SK-N-SH (cell line): ENCODE results near the gene TMOD2.

Experiments
- EZH2phosphoT487 ChIP-seq: fragments of 200-600 bp; sonication (generic); IDR thresholded peaks from 2 replicates; pipeline ENCODE4 v1.6.1; 2017; ENCODE audit warnings: low read depth, mixed run types, mild to moderate bottlenecking, antibody characterized with exemption, moderate library complexity, borderline replicate concordance
- NFIC ChIP-seq: IDR thresholded peaks from 2 replicates; pipeline ENCODE4 v1.4.0; 2012; ENCODE audit warnings: borderline replicate concordance
- RAD21 ChIP-seq: IDR thresholded peaks from 2 replicates; pipeline ENCODE4 v1.6.1; 2012; ENCODE audit warnings: mild to moderate bottlenecking, low read length
- USF1 ChIP-seq: IDR thresholded peaks from 2 replicates; pipeline ENCODE4 v1.4.0; 2012; ENCODE audit warnings: low read depth, borderline replicate concordance
- TF ChIP-seq, protein P1 (sequence below): fragments of 200-600 bp; sonication (generic); IDR thresholded peaks from 2 replicates; pipeline ENCODE4 v1.6.1; 2017; ENCODE audit warnings: antibody characterized with exemption, mild to moderate bottlenecking, moderate library complexity
- TF ChIP-seq, protein P2 (sequence below): IDR thresholded peaks from 2 replicates; pipeline ENCODE4 v1.6.1; 2012; ENCODE audit warnings: mild to moderate bottlenecking, low read depth, low read length, moderate library complexity

DNA sequence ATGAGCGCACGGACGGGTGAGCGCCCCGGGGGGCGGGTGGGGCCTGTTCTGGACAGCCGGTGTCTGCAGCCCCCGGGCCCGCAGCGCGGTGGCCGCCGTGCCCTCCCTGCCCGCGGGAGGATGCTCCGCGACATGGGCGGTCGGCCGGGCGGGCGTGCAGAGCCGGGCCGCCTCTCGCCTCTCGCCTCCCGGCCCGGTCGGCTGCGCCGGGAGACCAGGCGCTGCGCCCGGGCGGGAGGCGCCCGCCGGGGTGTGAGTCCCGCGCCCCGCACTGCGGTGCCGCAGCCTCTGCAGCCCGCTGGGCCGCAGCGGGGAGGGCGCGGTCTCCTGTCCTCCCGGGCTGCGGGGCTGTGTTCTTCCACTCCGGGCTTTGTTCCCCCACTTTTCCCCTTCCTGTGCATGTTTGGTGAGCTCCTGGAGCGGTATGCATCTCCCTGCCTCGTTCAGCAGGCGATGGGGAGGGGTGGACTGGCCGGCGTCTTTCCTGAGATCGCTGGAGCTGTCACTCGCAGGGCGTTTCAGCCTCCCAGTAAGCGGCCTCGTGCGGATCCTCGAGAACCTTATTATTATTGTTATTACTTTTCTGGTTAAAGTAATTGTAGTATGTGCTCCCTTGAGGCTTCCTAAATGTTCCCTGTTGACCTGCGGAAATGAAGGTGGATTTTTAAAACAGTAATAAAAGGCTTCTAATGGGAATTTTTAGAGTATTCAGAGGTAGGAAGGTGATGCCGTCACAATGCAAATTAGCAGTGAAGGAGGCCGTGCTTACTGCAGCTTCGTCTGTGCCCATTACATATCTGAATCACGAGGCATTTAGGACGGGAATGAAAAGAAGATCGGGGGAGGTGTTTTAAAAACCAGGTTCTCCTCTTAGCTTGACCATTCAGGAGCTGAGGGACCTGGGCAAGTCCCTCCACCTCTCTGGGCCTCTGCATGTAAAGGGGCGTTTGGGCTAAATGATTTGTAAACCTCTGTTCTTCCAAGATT lies 593 bp downstream of the TMOD2 start:
- TF ChIP-seq RAD21 (no peak), NFIC (no peak), USF1 (no peak), EZH2phosphoT487 (no peak)
- TF ChIP-seq, protein P1, sequence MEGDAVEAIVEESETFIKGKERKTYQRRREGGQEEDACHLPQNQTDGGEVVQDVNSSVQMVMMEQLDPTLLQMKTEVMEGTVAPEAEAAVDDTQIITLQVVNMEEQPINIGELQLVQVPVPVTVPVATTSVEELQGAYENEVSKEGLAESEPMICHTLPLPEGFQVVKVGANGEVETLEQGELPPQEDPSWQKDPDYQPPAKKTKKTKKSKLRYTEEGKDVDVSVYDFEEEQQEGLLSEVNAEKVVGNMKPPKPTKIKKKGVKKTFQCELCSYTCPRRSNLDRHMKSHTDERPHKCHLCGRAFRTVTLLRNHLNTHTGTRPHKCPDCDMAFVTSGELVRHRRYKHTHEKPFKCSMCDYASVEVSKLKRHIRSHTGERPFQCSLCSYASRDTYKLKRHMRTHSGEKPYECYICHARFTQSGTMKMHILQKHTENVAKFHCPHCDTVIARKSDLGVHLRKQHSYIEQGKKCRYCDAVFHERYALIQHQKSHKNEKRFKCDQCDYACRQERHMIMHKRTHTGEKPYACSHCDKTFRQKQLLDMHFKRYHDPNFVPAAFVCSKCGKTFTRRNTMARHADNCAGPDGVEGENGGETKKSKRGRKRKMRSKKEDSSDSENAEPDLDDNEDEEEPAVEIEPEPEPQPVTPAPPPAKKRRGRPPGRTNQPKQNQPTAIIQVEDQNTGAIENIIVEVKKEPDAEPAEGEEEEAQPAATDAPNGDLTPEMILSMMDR, result no peak
- TF ChIP-seq, protein P2, sequence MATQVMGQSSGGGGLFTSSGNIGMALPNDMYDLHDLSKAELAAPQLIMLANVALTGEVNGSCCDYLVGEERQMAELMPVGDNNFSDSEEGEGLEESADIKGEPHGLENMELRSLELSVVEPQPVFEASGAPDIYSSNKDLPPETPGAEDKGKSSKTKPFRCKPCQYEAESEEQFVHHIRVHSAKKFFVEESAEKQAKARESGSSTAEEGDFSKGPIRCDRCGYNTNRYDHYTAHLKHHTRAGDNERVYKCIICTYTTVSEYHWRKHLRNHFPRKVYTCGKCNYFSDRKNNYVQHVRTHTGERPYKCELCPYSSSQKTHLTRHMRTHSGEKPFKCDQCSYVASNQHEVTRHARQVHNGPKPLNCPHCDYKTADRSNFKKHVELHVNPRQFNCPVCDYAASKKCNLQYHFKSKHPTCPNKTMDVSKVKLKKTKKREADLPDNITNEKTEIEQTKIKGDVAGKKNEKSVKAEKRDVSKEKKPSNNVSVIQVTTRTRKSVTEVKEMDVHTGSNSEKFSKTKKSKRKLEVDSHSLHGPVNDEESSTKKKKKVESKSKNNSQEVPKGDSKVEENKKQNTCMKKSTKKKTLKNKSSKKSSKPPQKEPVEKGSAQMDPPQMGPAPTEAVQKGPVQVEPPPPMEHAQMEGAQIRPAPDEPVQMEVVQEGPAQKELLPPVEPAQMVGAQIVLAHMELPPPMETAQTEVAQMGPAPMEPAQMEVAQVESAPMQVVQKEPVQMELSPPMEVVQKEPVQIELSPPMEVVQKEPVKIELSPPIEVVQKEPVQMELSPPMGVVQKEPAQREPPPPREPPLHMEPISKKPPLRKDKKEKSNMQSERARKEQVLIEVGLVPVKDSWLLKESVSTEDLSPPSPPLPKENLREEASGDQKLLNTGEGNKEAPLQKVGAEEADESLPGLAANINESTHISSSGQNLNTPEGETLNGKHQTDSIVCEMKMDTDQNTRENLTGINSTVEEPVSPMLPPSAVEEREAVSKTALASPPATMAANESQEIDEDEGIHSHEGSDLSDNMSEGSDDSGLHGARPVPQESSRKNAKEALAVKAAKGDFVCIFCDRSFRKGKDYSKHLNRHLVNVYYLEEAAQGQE, result no peak
